ENCODE data around the gene SOX6. TPM values are rescaled to one million over a fixed set of nuclear protein-coding genes. Genes with fewer than 3 reads are reported as not detected.
A peak's percentile ranks its signal among the peaks of the same experiment; 100 is the strongest.

SOX6 gene
- total and polyA plus RNA-seq, 2 of the 13 experiments (the other 11 are each of a cell fraction or from before 2014, with no cell fraction given), result 2.6 to 11.2 TPM

- no peaks in the 10 kb centered on the region for H3K9me3 ChIP-seq (ENCODE audit: low read length)
- H3K4me3 ChIP-seq (replicated peaks in 1 of 3; ENCODE audit: insufficient read depth in 1 of 3, low read depth in 2 of 3, low read length in 3 of 3), result no peak overlapping the region
- peak; percentile 19 for DNase-seq (ENCODE audit: low spot score)
- H2AFZ ChIP-seq (ENCODE audit: low read length), result no peak overlapping the region
- POLR2A ChIA-PET, result no interaction called here
- in situ Hi-C loops (cut with HindIII; ENCODE audit: extremely low pct_ligation_motif_present, low pct_unique_long_range_greater_than_20kb), result no loop called here
- no peak overlapping the region for H3K4me2 ChIP-seq (ENCODE audit: low read depth, low read length)
- H3K27ac ChIP-seq (ENCODE audit: extremely low read length, insufficient read depth, low read length), result no peak overlapping the region
- no peaks in the 10 kb centered on the region for H3K36me3 ChIP-seq (replicated peaks in 1 of 2; ENCODE audit: control insufficient read depth in 1 of 2, insufficient read depth in 2 of 2, low read length in 2 of 2)
- CTCF ChIA-PET (ENCODE audit: low intra/inter-chr PET ratio, low total read pairs), result no interaction called here
- no TSS peak for BruUV-seq (replicated peaks)
- 38% methylated on average over 2 of the region's 2 CpGs for WGBS (ENCODE audit: low lambda C conversion rate)
- H3K9ac ChIP-seq (ENCODE audit: insufficient read depth, low read depth, low read length), result no peak overlapping the region
- FAIRE-seq, result no peak
- H3K4me1 ChIP-seq (ENCODE audit: insufficient read depth, low read length), result peaks cover 14% of the 10 kb centered on the region
- ATAC-seq, result peak; percentile 40; the same call in 1 of the 3 replicates
- no peaks in the 10 kb centered on the region for H3K27me3 ChIP-seq (ENCODE audit: control insufficient read depth in 1 of 2, insufficient read depth in 2 of 2, low read length in 2 of 2)
- no peaks in the 10 kb centered on the region for H4K20me1 ChIP-seq (ENCODE audit: insufficient read depth, low read length)
- TF ChIP-seq ZNF274 (CRISPR knock-in tag; IDR thresholded peaks at IDR 0.05) (no peak), MAFF (IDR thresholded peaks at IDR 0.05; ENCODE audit: low read depth, low read length) (peak; percentile 26; the same call in 1 of the 2 replicates), ZBTB42 (CRISPR knock-in tag; IDR thresholded peaks at IDR 0.05) (no peak), DR1 (CRISPR knock-in tag; IDR thresholded peaks at IDR 0.05) (no peak), PRDM10 (CRISPR knock-in tag; IDR thresholded peaks at IDR 0.05; ENCODE audit: low read depth) (peak; percentile 49; the same call in 1 of the 2 replicates), ETV6 (CRISPR knock-in tag; conservative IDR thresholded peaks at IDR 0.05) (no peak), MAFK (conservative IDR thresholded peaks at IDR 0.05 in 1 of 2, IDR thresholded peaks at IDR 0.05 in 1 of 2; ENCODE audit: low read length in 2 of 2) (peak in 1 of 2 experiments; percentile 16; a peak in 2 of 4 replicates), HNF1B (CRISPR knock-in tag; IDR thresholded peaks at IDR 0.05) (no peak), ZNF235 (CRISPR knock-in tag; IDR thresholded peaks at IDR 0.05; ENCODE audit: borderline replicate concordance) (no peak), PTBP1 (IDR thresholded peaks at IDR 0.05; ENCODE audit: low read depth, low read length, poor library complexity, severe bottlenecking) (no peak), POLR2A (IDR thresholded peaks at IDR 0.05; ENCODE audit: insufficient read depth in 1 of 2, low read depth in 2 of 2, low read length in 2 of 2) (no peak), ZUFSP (CRISPR knock-in tag; IDR thresholded peaks at IDR 0.05; ENCODE audit: borderline replicate concordance) (no peak), CENPT (CRISPR knock-in tag; IDR thresholded peaks at IDR 0.05; ENCODE audit: low read depth) (no peak), SOX5 (CRISPR knock-in tag; IDR thresholded peaks at IDR 0.05; ENCODE audit: borderline replicate concordance) (no peak), HMG20A (CRISPR knock-in tag; IDR thresholded peaks at IDR 0.05; ENCODE audit: borderline replicate concordance) (no peak), NCOR1 (IDR thresholded peaks at IDR 0.05; ENCODE audit: borderline replicate concordance, low read length) (no peak)
- no peaks in the 10 kb centered on the region for H3K79me2 ChIP-seq (ENCODE audit: insufficient read depth, low read length)
- intact Hi-C loops (cut with micrococcal nuclease; ENCODE audit: unreplicated experiment), result no loop called here
Observed at GRCh38 chr11:16082095-16083055, 274.0 kb downstream of the SOX6 start.
